Mammary epithelial cell (primary cell): ENCODE results near the gene IL3.

Source experiments
- CTCF ChIP-seq, 2 donors: IDR thresholded peaks in 1 of 2; conservative IDR thresholded peaks in 1 of 2; 2 replicates each; pipeline ENCODE4 v1.5.1; 2011 to 2012; ENCODE audit warnings: inconsistent platforms in 2 of 2, low read length in 2 of 2, mild to moderate bottlenecking in 2 of 2, control low read depth in 1 of 2, low read depth in 1 of 2; ENCODE audit not compliant: insufficient read depth in 1 of 2; ENCODE audit errors: extremely low read depth in 1 of 2
- EZH2 ChIP-seq: IDR thresholded peaks from 2 replicates; pipeline ENCODE4 v1.6.1; 2012; ENCODE audit warnings: low read length, inconsistent platforms, borderline replicate concordance

- TF ChIP-seq CTCF (conservative IDR thresholded peaks at IDR 0.05 in 1 of 2, IDR thresholded peaks at IDR 0.05 in 1 of 2; ENCODE audit: extremely low read depth in 1 of 2, insufficient read depth in 1 of 2, low read depth in 1 of 2, low read length in 2 of 2) (no peak), EZH2 (no peak)
Measured at GRCh38 chr5:132046880-132047299, 13.6 kb upstream of the IL3 start.
